ENCODE data around the gene CCDC154.

DNA sequence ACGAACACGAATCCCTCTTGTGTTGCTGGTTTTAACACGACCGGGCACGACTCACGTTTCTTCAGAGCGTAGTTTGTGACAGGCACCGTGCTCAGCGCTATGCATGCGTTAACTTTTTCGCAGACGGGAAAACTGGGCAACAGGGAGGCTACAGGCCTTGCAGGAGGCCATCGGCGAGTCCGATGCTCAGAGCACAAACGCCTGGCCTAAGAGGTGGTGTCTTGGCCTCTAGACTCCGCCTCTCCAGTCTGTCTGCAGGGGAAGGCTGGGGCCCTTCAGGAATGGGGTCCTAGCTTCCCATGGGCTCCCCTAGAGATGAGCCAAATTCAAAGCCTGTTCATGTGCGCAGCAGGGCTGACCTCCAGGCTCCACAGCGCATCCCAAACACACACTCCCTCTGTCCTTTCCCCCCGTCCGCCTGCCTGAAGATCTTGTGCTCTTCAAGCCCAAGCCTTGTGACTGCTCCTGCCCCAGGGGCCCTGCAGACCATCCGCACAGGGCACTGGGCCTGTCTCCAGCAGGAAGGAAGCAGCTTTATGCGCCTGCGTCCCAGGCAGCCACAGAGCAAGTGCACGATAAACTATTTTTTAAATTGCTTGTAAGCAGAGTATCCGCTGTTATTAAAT lies 27.3 kb upstream of the CCDC154 start:
- TF ChIP-seq ZKSCAN8 (CRISPR knock-in tag; IDR thresholded peaks at IDR 0.05) (no peak), POLR2A (conservative IDR thresholded peaks at IDR 0.05) (no peak), ZFP30 (CRISPR knock-in tag; IDR thresholded peaks at IDR 0.05; ENCODE audit: borderline replicate concordance) (no peak), SMARCA4 (IDR thresholded peaks at IDR 0.05) (no peak), XRCC5 (IDR thresholded peaks at IDR 0.05; ENCODE audit: low read depth, low read length) (no peak), NR2C2 (CRISPR knock-in tag; IDR thresholded peaks at IDR 0.05) (no peak), NR2C2 (tag; IDR thresholded peaks at IDR 0.05) (no peak), ZKSCAN3 (CRISPR knock-in tag; IDR thresholded peaks at IDR 0.05) (no peak), JUN (IDR thresholded peaks at IDR 0.05; ENCODE audit: borderline replicate concordance, low read depth, low read length) (no peak), JUN (CRISPR knock-in tag; IDR thresholded peaks at IDR 0.05; ENCODE audit: borderline replicate concordance) (no peak), FOXA1 (IDR thresholded peaks at IDR 0.05; ENCODE audit: borderline replicate concordance) (no peak), CTCF (IDR thresholded peaks at IDR 0.05 in 2 of 3, conservative IDR thresholded peaks at IDR 0.05 in 1 of 3; ENCODE audit: insufficient read depth in 2 of 3, low read depth in 1 of 3, low read length in 3 of 3) (no peak), TAF1 (IDR thresholded peaks at IDR 0.05; ENCODE audit: control insufficient read depth, extremely low read depth, insufficient read depth, low read length, severe bottlenecking) (no peak)
